Superior temporal gyrus (tissue), 1 donor: ENCODE measurements around the gene TBC1D3C.
"Not testable (repeated sequence)": the region's sequence is repeated elsewhere in the genome, so short reads cannot be mapped to it uniquely, and the experiment has no call there.

ENCODE experiments used
- DNase-seq: peaks from one replicate; pipeline ENCODE4 v3.0.0-alpha.2; 2016; ENCODE audit errors: extremely low spot score

The TBC1D3C gene

GRCh38 chr17:38068534-38068933, at the start of gene TBC1D3C:
Gene TBC1D3C (minus strand): TSS chr17:38068634. CDS start chr17:38067066, 1,568 bp downstream.
- not testable (repeated sequence) for DNase-seq

- not testable (repeated sequence) for DNase-seq
These were observed 30.8 kb upstream of the TBC1D3C start for GRCh38 chr17:38099262-38099661.

- DNase-seq: not testable (repeated sequence)
These were observed 25.7 kb upstream of the TBC1D3C start for GRCh38 chr17:38094059-38094694.

- DNase-seq: not testable (repeated sequence)
These were observed 19.7 kb upstream of the TBC1D3C start for GRCh38 chr17:38088120-38088519.

GRCh38 chr17:38087344-38087743, 18.9 kb upstream of the TBC1D3C start:
- DNase-seq: not testable (repeated sequence)
